HFF-Myc (cell line): ENCODE data around the gene CYP21A2.

Source experiments
- DNase-seq: peaks from one replicate; pipeline ENCODE4 v3.0.0-alpha.2; 2011; ENCODE audit warnings: low read depth; ENCODE audit errors: extremely low read depth
- H3K4me3 ChIP-seq: replicated peaks from 2 replicates; pipeline ENCODE4 v1.5.1; 2011; ENCODE audit warnings: low read depth, mild to moderate bottlenecking, control low read depth, low read length
- TF ChIP-seq, protein P1 (sequence below): IDR thresholded peaks from 2 replicates; pipeline ENCODE4 v1.5.1; 2012; ENCODE audit warnings: mild to moderate bottlenecking, low read depth, low read length, control low read depth; ENCODE audit errors: missing control alignments

Gene CYP21A2

GRCh38 chr6:32073613-32074012 is 35.4 kb downstream of the CYP21A2 start:
- no peak for DNase-seq
- TF ChIP-seq, protein P1, sequence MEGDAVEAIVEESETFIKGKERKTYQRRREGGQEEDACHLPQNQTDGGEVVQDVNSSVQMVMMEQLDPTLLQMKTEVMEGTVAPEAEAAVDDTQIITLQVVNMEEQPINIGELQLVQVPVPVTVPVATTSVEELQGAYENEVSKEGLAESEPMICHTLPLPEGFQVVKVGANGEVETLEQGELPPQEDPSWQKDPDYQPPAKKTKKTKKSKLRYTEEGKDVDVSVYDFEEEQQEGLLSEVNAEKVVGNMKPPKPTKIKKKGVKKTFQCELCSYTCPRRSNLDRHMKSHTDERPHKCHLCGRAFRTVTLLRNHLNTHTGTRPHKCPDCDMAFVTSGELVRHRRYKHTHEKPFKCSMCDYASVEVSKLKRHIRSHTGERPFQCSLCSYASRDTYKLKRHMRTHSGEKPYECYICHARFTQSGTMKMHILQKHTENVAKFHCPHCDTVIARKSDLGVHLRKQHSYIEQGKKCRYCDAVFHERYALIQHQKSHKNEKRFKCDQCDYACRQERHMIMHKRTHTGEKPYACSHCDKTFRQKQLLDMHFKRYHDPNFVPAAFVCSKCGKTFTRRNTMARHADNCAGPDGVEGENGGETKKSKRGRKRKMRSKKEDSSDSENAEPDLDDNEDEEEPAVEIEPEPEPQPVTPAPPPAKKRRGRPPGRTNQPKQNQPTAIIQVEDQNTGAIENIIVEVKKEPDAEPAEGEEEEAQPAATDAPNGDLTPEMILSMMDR, result no peak
- H3K4me3 ChIP-seq, result no peak overlapping the region

DNA sequence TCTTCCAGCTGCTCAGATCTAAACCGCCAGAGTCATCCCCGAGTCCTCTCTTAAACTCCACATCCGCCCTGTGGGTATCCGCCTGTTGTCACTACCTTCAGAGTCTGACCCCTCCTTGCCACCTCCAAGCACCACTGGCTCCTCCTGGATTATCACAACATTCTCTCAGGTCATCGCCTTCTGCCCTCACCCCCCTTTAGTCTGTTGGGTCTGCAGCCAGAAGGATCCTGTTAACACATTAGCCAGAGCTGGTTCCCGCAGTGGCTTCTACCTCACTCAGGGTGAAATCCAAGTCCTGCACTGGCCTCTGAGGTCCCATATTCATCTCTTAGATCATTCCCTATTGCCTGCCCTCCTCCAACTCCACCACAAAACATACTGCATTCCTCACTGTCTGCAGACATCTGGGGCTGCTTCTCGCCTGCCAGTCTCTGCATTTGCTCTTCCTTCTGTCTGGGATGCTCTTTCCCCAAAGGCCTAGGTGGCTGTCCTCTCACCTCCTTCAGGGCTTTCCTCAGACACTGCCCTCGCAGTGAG is 36.8 kb downstream of the CYP21A2 start:
- DNase-seq, result no peak
- H3K4me3 ChIP-seq, result no peak overlapping the region
- TF ChIP-seq, protein P1, result no peak

DNA sequence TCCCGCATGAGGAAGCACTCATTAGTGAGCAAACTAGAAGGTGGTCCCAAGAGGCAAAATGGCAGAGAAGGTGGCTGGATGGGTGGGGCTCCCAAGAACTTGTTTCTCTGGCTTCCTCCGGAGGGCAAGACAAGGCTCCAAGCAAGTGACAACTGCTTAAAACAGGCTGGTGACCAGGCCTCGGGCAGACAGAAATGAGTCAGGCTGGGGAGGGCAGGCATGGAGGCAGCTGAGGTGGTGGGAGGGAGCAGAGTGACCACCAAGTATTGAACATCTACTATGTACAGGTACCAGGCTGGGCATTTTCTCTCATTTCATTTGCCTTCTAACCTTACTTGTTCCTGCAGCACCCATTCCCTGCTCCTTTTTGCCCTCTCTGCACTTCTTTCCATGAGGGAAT is 37.6 kb downstream of the CYP21A2 start:
- H3K4me3 ChIP-seq, result no peak overlapping the region
- DNase-seq, result no peak
- TF ChIP-seq, protein P1, result no peak

DNA sequence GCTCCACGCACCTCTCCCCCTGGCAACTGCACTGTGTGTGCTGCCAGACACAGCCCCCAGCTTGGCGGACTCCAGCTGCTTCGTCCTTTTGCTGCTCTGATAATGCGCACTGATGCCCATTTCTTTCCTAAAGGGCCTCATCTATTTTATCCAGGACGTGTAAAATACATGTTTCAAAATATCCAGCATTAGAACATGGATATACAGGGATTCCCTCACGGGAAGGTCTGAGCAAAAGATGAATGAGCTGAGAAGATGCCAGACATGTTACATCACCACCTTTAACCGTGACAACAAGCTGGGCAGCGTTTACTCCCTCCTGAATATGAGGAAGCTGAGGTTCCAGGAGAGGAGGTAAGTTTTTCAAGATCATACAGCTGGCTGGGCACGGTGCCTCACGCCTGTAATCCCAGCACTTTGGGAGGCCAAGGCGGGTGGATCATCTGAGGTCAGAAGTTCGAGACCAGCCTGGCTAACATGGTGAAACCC is 38.1 kb downstream of the CYP21A2 start:
- TF ChIP-seq, protein P1, result no peak
- no peak overlapping the region for H3K4me3 ChIP-seq
- DNase-seq, result no peak

GRCh38 chr6:32079566-32080290 is 41.5 kb downstream of the CYP21A2 start:
- TF ChIP-seq, protein P1, result no peak

DNA sequence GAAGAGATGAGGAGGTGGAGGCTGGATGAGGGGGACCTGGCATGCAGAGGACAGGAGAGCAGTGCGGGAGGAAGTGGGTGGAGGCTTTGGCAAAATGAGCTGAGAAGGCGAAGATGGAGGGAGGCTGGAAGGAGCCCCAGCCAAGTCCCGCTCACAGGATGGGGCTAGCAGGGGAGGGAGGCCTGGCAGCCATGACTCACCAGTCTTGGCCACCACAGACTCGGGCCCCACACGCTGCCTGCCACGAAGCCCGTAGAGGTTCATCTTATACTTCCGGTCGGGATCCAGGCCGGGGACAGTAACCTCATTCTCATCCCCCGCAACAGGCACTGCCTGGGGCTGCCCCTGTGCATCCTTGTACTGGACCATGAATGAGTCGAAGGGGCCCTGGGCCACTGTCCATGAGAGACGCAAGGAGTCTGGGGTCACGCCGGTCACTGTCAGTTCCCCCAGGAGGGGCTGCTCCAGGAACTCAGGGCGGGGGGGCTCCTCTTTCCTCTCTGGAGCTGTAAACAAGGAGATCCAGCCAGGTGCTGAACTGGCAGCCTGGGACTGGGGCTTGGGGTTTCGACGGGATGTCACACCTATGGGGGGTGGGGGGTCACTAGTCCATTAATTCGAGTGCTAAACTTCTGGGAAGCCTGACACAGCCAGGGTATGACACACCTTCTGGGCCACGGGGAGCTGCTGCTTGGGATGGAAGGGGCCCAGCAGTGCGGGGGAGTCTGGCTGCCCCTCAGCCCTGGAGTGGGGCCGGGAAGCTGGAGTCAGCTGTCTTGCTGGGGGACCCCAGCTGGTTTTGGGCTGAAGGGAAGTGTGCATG is 43.2 kb downstream of the CYP21A2 start:
- DNase-seq, result peak; percentile 59
- TF ChIP-seq, protein P1, result no peak
- H3K4me3 ChIP-seq, result no peak overlapping the region

More at GRCh38 chr6:32079566-32080290, 41.5 kb downstream of the CYP21A2 start:
- no peak for DNase-seq
- no peak overlapping the region for H3K4me3 ChIP-seq
